ENCODE measurements around the gene SCUBE1.

DNA sequence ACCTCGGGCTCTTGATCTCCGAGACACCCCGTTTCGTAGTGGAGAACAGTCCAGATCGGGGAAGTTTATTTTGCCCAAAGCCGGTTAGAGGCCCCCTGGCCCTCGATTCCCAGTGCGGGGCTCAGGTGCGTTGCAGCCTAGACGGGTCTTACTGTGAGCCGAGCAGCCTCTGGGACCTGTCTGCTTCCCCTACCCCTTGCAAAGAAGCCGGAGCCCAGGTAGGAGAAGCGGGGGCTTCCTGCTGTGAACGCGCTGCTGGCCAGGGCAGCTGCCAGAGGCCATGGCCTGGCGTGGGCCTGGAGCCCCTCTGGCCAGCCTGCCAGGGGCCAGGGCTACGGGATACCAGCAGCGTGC is 191.2 kb downstream of the SCUBE1 start:
- no peak for TF ChIP-seq POLR2A (IDR thresholded peaks at IDR 0.05)
- TF ChIP-seq, protein P1, sequence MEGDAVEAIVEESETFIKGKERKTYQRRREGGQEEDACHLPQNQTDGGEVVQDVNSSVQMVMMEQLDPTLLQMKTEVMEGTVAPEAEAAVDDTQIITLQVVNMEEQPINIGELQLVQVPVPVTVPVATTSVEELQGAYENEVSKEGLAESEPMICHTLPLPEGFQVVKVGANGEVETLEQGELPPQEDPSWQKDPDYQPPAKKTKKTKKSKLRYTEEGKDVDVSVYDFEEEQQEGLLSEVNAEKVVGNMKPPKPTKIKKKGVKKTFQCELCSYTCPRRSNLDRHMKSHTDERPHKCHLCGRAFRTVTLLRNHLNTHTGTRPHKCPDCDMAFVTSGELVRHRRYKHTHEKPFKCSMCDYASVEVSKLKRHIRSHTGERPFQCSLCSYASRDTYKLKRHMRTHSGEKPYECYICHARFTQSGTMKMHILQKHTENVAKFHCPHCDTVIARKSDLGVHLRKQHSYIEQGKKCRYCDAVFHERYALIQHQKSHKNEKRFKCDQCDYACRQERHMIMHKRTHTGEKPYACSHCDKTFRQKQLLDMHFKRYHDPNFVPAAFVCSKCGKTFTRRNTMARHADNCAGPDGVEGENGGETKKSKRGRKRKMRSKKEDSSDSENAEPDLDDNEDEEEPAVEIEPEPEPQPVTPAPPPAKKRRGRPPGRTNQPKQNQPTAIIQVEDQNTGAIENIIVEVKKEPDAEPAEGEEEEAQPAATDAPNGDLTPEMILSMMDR (IDR thresholded peaks at IDR 0.05), result no peak
